ENCODE results near the gene HYAL2. TPM values are rescaled to one million over a fixed set of nuclear protein-coding genes. Genes with fewer than 3 reads are reported as not detected.

Gene HYAL2
- total RNA-seq, 1 donor: 4.2 TPM

DNA sequence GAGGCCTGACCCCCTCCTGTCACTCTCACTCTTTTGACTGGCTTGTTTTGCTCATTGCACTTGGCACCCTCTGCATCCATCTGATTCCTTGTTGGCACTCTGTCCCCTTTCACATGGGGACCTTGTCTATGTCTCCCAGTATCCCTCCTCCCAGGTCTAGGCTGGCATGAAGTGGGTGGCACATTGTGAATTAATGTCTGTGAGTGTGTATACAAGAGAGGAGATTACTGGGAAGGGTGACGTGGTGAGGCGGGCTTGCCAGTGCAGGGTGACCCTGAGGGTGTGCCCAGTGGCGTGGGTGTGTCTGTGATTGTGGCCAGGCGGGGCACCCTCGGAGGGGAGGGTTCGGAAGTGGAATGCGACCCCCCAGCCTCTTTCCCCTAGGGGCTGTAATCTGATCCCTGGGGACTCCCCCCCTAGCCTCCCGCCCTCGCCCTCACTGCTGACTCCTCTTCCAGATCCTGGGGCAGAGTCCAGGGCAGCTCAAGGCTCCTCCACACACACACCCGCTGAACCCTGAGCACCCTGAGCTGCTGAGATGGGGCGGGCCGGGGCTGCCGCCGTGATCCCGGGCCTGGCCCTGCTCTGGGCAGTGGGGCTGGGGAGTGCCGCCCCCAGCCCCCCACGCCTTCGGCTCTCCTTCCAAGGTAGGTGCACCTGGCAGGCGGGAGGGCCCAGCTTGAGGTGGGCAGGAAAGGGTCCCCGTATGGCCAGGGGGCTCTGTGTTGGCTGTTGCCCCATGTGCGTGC lies 53.7 kb downstream of the HYAL2 start, which contains the start of gene SEMA3B:
SEMA3B (plus strand) TSS at position 445 of the 749 bp plus-strand sequence; CDS start at position 539, 94 bp downstream.
- no peaks in the 10 kb centered on the region for H3K9me3 ChIP-seq (ENCODE audit: low read depth, low read length)
- no peak within 1 kb of the TSS for H3K4me3 ChIP-seq (ENCODE audit: low read length)
- peaks cover 9% of the 10 kb centered on the region for H3K27me3 ChIP-seq (ENCODE audit: insufficient read depth, low read length)
- peaks cover 12% of the 10 kb centered on the region for H3K4me1 ChIP-seq (ENCODE audit: insufficient read depth, low read length)

DNA sequence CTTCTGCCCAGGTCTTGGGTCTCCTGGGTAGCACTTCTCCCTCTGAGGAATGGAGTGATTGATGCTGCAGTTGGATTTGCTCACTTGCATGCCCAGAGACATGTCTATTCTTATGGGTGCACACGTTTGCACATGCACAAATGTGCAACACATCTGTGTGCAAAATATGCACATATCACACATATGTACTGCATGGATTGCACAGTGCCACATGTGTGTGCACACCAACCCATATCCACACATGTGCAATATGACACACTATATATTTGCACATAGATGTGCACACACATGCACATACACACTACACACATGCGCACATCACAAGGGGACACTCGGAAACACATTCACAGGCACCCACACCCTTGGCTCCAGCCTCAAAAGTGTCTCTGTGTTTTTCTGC lies 54.3 kb downstream of the HYAL2 start:
- peaks cover 7% of the 10 kb centered on the region for H3K27me3 ChIP-seq (ENCODE audit: insufficient read depth, low read length)
- H3K9me3 ChIP-seq (ENCODE audit: low read depth, low read length): no peaks in the 10 kb centered on the region
- no peak overlapping the region for H3K4me3 ChIP-seq (ENCODE audit: low read length)
- H3K4me1 ChIP-seq (ENCODE audit: insufficient read depth, low read length): peaks cover 6% of the 10 kb centered on the region

Other genes starting within 250 kb of the HYAL2 start
- 375 TPM for gene RBM5, start 233.8 kb downstream of the HYAL2 start, total RNA-seq
- 0.42 TPM for gene SEMA3F, start 167.4 kb downstream of the HYAL2 start, total RNA-seq
- gene GNAT1, start 131.1 kb downstream of the HYAL2 start, total RNA-seq: not detected
- not detected for gene SLC38A3, start 117.5 kb downstream of the HYAL2 start, total RNA-seq
- gene GNAI2, start 86.5 kb downstream of the HYAL2 start, total RNA-seq: 243 TPM
- gene SEMA3B, start 53.6 kb downstream of the HYAL2 start, total RNA-seq: 0.42 TPM
- not detected for gene LSMEM2, start 43.7 kb downstream of the HYAL2 start, total RNA-seq
- 19.0 TPM for gene IFRD2, start 30.3 kb downstream of the HYAL2 start, total RNA-seq
- gene HYAL3, start 23.3 kb downstream of the HYAL2 start, total RNA-seq: 2.0 TPM
- 11.2 TPM for gene NAA80, start 23.3 kb downstream of the HYAL2 start, total RNA-seq
- gene HYAL1, start 19.2 kb downstream of the HYAL2 start, total RNA-seq: not detected
- 15.3 TPM for gene TUSC2, start 5.5 kb upstream of the HYAL2 start, total RNA-seq
- 44.8 TPM for gene RASSF1, start 18.1 kb upstream of the HYAL2 start, total RNA-seq
- 0.10 TPM for gene ZMYND10, start 23.0 kb upstream of the HYAL2 start, total RNA-seq
- 11.1 TPM for gene NPRL2, start 28.0 kb upstream of the HYAL2 start, total RNA-seq
- gene CYB561D2, start 28.1 kb upstream of the HYAL2 start, total RNA-seq: 10.8 TPM
- gene TMEM115, start 36.8 kb upstream of the HYAL2 start, total RNA-seq: 20.3 TPM
- 1.5 TPM for gene CACNA2D2, start 180.9 kb upstream of the HYAL2 start, total RNA-seq
- 3.7 TPM for gene C3orf18, start 245.0 kb upstream of the HYAL2 start, total RNA-seq
- gene HEMK1, start 246.8 kb upstream of the HYAL2 start, total RNA-seq: 3.0 TPM